ENCODE data around the gene SNX13.

The SNX13 gene

DNA sequence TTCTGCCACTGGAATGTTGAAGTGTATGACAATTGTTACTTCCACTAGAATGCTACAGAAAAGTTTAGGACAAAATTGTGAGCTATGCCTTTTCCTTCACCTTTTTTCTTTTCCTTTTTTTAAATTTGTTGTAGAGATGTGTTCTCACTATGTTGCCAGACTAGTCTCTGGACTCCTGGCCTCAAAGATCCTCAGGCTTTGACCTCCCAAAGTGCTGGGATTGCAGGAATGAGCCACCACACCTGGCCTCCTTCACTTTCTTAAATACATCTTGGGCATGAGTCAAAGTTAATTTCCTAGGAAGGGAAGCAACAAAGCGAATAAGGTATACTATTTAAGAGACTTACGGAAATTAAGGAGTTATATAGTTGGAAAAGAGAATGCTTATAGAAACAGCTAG is 2.7 kb upstream of the SNX13 start:
- DNase-seq = no peak

DNA sequence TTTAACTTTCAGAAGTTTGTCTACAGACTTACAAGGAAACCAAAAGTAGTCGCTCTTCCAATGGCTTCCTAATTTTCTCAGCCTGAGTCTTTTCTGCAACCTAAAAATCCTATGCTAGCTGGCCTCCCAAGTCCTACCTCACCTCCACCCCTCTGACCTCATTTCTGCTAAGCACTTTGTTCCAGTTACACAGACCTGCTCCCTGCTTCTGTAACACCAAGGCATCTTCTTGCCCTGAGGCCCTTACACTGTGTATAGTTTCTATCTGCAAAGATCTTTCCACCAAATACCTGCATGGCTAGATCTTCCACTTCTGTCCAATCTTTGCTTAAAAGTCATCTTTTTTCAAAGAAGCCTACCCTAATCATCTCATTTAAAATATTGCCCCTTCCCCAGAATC is 1.9 kb upstream of the SNX13 start:
- DNase-seq = no peak

DNA sequence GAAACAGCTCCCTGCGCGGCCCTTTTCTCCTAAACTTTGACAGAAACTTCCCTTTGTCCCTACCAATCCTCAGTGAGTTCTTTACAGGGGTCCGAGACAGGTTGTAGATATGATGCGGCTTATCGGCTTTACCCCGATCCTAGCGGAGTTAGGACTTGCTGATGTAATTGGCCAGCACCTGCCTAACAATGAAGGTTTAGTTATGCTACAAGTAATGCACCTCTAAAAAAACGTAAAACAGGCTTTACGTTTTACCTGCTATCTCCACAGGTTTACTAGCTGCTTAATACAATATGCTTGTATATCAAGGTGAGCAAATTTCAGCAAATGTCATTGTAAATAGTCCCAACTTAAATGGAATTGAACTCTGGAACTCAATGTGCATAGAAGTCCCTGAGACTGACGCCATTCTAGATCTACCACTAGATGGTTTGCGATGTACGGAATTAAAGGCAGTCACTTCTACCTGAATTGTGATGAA is 697 bp upstream of the SNX13 start:
- no peak for DNase-seq

DNA sequence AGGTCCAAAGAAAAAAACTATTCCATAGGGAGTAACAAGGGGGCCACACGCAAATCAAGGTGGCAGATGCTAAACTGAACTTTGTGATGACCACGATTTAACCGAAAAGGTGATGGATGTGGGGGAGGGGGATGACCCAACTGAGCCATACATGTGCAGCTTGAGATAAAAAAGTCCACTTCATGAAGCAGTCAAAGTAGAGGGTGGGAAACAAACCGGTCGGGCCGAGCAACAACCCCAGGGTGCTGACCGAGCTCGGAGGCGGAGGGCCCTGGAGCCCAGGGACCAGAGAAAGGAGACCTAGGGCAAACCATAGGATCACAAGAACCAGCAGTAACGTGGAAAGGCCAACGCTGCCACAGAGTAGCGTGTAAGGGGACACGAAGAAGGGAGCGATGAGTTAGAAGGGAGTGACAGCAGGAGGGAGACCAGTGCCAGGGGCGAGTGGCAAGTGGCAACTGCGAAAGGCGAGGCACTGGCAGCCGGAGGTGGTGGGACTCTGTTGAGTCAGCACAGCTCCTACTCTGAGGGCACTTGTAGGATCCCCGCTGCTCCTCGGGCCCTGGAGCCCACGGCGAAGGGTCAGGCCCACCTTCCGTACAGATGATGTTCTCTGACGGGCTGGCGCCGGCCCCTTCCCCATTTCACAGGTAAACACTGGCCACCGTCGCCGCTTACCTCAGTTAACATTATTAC is 540 bp downstream of the SNX13 start:
- peak; percentile 62 for DNase-seq

DNA sequence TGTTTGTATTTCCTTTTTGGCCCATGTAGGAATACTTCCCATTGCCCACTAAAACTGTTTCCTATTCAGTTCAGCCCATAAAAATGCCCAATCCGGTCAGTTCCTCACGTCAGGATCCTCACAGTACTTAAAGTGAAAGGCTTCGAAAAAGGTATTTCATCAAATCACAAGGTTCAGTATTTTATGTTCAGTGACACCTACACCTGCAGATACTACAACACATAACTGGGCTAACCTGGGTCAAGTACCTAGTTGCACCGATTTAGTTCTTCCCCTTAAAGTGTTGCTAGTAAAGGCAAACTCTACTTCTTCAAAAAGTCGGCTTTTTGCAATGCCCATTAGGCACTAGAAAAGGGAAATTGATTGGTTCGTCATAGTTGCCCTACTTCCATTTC is 1.1 kb downstream of the SNX13 start:
- no peak for DNase-seq

DNA sequence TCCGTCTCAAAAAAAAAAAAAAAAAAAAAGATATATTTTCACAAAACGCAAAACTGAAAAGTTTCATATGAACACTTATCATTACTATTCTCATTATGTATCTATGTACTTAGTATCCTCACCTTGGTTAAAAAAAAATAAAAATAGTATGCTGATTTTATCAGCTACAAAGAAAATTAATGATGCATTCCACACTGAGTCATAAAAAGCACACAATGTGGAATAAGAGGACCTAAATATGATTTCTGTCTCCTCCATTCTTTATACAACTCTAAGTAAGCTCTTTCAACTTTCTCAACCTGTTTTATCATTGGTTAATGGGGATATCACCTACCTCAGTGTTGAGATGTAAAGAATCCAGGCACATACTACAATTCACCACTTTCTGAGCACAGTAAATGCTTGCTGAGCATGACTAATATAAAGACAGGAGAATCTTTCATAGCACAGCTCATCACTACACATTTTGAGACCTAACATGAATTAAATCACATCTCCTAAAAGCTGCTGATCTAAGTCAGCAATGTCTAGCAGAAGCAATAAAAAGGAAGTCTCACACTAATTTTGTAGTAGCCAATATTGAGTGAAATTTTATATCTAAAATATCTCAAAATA is 2.7 kb downstream of the SNX13 start:
- no peak for DNase-seq

DNA sequence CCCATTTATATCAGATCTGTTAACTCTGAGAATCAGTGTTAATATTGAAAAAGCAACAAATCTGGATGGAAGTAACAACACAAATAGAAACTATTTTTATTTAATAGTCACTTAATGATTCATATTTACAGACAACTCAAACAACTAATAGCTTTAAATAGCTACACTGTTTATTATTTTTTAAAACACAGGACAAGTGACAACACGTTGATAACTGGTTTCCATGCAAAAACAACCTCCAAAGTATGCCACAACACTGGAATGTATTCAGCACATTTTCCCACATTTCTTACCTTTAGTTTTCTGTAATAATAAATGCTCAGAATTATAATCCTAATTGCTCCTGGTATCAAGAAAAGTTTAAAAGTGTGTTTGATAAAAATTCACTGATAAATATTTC is 4.0 kb downstream of the SNX13 start:
- no peak for DNase-seq

DNA sequence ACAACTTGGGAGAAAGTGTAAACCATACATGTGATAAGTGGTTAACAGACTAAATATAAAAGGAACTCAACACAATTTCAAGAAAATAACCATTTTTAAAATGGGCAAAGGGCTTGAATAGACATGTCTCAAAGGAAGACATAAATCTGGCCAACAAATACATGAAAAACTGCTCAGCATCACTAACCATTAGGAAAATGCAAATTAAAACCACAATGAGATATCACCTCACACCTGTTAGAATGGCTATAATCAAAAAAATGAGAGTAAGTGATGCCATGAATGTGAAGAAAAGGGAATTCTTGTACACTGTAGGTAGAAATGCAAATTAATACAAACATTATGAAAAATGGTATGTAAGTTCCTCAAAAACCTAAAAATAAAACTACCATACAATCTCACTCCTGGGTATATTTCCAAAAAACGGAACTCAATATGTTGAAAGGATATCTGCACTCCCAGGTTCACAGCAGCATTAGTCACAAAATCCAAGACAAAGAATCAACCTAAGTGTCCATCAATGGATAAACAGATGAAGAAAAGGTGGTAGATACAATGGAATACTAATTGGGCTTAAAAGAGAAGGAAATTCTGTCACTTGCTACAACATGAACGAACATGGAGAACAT is 5.6 kb downstream of the SNX13 start:
- no peak for DNase-seq

DNA sequence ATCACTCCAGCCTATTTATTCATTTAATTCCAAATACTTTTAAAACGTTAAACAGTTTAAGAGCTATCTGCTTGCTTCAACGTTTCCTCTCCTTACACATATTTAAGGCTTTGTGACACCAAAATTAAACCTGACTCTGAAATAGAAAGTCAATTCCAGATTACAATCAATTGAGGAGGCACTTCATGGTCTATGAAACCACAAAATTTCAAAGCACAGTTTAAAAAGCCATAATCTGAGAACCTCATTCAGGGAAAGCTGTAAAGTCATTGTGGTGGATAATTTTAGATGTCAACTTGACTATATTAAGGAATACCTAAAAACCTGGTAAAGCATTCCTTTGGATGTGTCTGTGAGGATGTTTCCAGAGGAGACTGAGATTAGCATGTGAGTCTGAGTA is 6.2 kb downstream of the SNX13 start:
- DNase-seq = no peak

DNA sequence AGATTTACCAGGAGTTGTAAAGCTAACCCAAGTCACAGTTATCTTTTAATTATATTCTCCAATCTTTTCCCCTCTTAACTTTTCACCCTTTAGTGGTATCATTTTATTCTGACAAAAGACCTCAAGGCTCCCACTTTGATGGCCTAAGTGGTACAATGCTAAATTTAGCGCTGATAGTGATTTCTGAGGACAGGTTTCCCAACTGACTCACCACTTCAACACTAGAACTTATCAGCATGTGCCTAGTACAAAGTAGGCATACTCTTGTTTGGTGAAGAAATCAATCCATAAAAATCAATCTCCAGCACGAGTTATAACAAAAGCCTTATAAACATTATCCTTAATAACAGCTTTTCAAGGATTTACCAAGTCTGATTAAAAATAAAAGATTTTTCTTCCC is 7.5 kb downstream of the SNX13 start:
- no peak for DNase-seq

DNA sequence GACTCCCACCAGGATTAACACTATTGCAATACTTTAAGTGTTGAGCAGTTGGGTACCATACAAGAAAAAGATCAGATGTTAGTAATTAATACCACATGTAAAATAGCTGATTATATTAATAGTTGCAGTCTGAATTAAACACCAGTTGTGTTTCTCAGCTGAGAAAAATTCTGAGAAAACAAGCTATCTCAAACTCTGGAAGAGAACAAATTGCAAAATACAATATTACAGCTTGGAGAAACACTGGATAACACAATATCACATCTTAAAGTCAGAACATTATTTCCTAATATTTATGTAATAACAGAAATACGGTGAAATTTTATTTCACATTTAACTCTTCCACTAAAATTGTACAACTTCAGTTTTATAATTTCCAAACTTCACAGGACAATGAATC is 9.2 kb downstream of the SNX13 start:
- no peak for DNase-seq

DNA sequence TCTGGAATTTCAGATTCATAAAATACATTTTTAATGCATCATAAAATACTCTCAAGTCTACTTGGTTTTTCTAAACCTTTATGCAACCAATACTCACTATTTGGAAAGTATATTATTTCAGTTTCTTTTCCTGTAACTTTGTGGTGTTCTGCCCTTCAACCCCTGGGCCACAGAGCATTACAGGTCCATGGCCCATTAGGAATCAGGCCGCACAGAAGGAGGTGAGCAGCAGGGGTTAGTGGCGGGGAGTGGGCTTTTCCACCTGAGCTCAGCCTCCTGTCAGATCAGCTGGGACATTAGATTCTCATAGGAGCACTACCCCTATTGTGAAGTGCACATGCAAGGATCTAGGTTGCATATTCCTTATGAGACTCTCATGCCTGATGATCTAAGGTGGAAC is 9.7 kb downstream of the SNX13 start:
- DNase-seq = no peak

DNA sequence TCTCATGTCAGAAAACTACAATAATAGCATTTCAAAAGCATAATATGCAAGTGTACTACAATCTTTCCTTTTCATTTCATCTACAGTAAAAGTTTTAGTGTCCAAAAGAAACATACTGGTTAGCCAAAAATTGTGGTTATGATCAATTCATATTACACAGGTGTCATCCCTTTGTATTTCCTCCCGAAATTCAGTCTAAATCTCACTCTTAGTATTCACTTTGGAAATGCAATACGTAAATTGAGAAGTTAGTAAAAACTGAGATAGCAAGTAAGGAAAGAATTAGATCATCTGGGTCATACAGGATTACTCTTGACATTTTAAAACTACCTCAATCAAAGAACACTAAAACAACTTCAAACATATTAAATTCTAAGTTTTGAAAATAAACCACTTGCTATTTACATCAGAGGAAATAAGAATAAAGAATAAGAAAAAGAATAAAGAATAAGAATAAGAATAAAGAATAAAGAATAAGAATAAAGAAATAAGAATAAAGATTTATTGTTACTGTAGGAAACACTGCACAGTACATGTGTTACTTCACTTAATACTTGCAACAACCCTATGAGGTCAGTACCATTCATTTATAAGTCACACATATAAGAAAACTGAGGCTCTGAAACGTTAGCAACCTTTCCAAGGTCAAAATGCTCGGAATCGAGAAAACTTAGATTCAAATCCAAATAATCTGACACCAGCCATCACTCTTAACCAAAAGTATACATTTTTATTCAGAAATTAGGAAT is 10.5 kb downstream of the SNX13 start:
- DNase-seq = no peak

DNA sequence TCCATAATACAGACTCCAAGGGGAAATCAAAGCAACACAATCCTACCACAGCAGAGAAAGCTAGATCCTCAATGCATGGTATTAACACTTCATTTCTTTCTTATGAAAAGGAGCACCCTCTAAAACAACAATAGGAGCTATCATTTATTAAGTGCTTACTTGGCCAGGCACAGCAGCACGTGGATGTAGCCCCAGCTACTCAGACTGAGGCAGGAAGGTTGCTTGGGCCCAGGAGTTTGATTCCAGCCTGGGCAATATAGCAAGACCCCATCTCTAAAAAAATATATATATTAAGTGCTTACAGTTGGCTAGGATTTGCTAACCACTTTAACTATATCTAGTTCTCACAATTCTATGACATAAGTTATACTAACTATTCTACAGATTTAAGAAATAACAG is 12.2 kb downstream of the SNX13 start:
- DNase-seq = no peak

DNA sequence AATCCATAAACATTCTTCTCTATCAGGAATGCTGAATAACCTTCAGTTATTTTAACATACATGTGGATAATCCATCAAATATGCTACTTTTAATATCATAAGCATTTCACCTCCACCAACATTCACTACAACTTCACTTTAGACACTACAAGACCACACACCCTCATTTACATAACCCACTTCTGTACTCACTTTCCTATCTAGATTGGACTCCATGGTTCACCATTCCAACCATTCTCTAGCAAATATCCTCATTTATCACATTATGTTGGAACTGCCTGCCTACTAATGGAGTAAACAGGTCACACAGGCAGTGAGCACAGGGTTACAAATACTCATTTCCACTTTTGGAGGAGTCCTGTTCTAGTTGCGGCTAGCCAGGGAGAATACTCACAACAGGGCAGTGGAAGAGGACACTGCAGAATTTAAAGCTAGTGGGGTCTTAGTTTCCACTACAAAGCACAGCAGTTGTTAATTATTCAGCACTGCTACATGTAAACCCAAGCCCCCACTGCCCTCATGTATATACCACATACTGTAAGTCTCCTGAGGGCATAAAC is 18.4 kb downstream of the SNX13 start:
- DNase-seq = no peak

DNA sequence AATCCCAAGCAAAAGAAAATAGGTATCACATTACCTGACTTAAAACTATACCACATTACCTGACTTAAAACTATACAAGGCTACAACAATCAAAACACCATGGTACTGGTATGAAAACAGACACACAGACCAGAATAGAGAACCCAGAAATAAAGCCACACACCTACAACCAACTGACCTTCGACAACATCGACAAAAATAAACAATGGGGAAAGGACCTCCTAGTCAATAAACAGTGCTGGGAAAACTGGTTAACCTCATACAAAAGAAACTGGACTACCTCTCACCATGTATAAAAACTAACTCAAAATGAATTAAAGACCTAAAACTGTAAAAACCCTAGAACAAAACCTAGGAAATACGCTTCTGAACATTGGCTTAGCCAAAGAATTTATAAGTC is 22.5 kb downstream of the SNX13 start:
- no peak for DNase-seq

DNA sequence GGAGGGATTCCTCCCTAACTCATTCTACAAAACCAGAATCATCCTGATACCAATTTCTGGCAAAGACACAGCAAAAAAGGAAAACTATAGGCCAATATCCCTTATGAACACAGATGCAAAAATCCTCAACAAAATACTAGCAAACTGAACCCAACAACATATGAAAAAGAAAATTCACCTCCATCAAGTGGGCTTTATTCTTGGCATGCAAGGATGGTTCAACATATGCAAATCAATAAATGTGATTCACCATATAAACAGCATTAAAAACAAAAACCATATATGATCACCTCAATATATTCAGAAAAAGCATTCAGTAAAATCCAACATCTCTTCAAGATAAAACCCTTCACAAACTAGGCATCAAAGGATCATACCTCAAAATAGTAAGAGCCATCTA is 23.5 kb downstream of the SNX13 start:
- no peak for DNase-seq

DNA sequence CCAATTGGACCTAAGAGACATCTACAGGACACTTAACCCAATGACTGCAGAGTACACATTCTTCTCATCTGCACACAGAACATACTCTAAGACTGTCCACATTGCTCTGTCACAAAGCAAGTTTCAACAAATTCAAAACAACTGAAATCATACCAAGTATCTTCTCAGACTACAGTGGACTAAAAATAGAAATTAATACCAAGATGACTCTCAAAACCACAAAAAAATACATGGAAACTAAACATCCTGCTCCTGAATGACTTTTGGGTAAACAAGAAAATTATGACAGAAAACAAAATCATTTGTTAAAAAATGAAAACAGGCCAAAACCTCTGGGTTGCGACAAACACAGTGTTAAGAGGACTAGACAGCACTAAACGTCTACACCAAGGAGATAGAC is 24.5 kb downstream of the SNX13 start:
- DNase-seq = no peak

DNA sequence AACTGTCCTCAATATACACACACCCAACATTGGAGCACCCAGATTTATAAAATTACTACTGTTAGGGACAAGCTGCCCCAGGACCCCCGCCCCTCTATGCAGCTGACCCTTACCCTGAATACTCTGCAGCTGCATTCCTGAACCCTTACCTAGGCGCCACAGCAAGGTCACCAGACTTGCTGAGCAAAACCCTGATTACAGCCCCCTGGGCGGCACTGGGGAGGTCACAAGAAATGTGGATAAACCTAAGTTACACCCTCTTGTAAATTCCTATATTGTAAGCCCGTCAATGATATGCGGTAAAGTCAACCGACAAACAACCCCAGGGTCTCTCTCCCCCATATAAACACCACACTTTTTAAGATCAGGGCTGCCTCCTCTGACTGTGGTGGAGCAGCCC is 25.1 kb downstream of the SNX13 start:
- DNase-seq = no peak

DNA sequence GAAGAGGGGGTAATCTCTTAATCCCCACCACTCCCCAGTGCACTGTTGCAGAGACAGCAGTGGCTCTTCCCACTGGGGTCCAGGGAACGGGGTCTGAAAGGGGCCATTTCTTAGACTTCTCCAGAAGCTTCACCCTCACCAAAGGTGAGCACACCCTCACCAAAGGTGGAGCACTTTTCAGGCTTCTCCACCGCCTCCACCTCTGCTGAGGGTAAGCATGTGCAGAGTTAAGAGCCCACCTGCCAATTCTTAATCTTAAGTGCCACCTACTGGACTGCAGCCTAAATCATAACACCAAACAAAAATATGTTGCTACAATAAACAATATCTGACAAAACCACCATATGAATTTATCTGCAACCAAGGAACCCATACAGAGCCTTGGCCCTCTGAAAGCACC is 27.0 kb downstream of the SNX13 start:
- DNase-seq = no peak

DNA sequence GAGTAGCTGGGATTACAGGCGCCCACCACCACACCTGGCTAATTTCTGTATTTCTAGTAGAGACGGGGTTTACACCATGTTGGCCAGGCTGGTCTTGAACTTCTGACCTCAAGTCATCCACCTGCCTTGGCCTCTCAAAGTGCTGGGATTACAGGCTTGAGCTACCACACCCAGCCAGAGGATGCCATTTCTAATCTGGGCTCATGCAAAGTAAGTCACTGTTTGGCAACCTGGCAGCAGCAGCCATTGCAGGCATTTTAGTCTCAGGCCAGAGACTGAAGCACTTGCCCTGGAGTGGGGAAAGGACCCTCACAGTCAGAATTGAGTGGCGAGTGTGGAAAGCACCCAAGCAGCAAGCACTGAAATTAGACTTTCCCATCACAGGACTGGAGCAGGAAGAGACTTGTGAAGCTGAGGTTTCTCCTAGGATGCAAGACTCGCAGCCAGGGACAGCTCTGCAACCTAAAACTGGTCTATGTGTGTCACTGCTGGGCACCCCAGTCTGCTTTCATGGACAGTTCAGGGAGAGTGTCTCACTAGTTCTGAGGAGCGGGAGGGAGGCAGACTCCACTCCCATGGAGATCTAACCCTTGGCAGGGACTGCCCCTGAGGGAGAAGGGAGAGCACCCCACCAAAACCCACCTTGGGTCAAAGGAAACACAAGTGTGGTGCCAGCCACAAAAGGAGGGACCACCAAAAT is 27.6 kb downstream of the SNX13 start:
- DNase-seq = no peak

DNA sequence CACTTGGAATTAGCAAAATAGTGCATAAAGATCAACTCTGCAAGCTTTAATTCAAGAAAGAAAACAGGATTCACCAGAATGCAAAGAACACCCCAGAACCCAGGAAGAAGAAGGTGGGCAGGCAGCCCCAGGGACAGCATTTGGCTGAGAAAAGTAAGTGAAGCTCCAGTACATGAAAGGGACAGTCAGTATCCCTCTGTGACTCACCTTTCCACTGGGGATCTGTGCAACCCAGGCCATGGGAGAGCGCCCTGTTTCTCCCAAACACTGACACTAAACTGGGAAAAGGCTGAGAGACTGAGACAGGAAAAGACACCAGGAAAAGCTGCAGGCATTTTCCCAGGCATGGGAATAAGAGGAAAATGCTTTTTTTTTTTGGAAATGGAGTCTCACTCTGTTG is 28.2 kb downstream of the SNX13 start:
- DNase-seq = no peak

DNA sequence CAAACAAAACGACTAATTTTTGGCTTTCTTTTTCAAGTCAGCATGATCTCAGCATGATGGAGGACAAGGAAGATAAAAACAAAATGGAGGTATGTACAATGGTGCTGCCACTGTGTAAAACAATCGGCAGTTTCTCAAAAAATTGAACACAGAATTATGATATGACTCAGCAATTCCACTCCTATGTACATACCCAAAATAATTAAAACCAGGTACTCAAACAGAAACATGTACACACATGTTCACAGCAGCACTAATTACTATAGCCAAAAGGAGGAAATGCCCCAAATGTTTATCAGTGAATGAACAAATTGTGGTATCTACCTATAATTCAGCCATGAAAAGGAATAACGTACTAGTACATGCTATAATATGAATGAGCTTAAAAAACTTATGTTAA is 29.9 kb downstream of the SNX13 start:
- no peak for DNase-seq
